Mesothelial cell of epicardium (in vitro differentiated cells): ENCODE results near the gene LRRC27. TPM values are rescaled to one million over a fixed set of nuclear protein-coding genes. Genes with fewer than 3 reads are reported as not detected.
A peak's percentile ranks its signal among the peaks of the same experiment; 100 is the strongest.

Experiments used
- DNase-seq, 2 experiments: peaks; one replicate each; pipeline ENCODE4 v3.0.0; 2021; ENCODE audit warnings: low spot score in 2 of 2; ENCODE audit not compliant: unreplicated experiment in 2 of 2
- H3K27ac Mint-ChIP-seq: 2 replicates; pipeline ENCODE4 v1.8.0; 2021; ENCODE audit warnings: mixed read lengths
- H3K27me3 Mint-ChIP-seq: 2 replicates; pipeline ENCODE4 v1.8.0; 2021; ENCODE audit warnings: low read depth, mixed read lengths
- H3K36me3 Mint-ChIP-seq: 2 replicates; pipeline ENCODE4 v1.8.0; 2021; ENCODE audit warnings: mixed read lengths
- H3K4me1 Mint-ChIP-seq: 2 replicates; pipeline ENCODE4 v1.8.0; 2021; ENCODE audit warnings: mixed read lengths
- H3K4me3 Mint-ChIP-seq: 2 replicates; pipeline ENCODE4 v1.8.0; 2021; ENCODE audit warnings: mild to moderate bottlenecking, moderate library complexity, mixed read lengths
- H3K9me3 Mint-ChIP-seq: 2 replicates; pipeline ENCODE4 v1.8.0; 2021; ENCODE audit warnings: mixed read lengths
- CTCF ChIP-seq: fragments of 200-600 bp; sonication (generic); IDR thresholded peaks from one replicate; pipeline ENCODE4 v1.5.0; 2021; ENCODE audit warnings: antibody characterized with exemption; ENCODE audit not compliant: unreplicated experiment
- total RNA-seq: library from RNA; stranded (reverse); gene quantifications from 3 replicates; pipeline ENCODE4 v1.2.1, GENCODE V29; 2021

LRRC27 gene
- 15.2 to 17.0 TPM (median 16.1 TPM) in 3 replicates for total RNA-seq

DNA sequence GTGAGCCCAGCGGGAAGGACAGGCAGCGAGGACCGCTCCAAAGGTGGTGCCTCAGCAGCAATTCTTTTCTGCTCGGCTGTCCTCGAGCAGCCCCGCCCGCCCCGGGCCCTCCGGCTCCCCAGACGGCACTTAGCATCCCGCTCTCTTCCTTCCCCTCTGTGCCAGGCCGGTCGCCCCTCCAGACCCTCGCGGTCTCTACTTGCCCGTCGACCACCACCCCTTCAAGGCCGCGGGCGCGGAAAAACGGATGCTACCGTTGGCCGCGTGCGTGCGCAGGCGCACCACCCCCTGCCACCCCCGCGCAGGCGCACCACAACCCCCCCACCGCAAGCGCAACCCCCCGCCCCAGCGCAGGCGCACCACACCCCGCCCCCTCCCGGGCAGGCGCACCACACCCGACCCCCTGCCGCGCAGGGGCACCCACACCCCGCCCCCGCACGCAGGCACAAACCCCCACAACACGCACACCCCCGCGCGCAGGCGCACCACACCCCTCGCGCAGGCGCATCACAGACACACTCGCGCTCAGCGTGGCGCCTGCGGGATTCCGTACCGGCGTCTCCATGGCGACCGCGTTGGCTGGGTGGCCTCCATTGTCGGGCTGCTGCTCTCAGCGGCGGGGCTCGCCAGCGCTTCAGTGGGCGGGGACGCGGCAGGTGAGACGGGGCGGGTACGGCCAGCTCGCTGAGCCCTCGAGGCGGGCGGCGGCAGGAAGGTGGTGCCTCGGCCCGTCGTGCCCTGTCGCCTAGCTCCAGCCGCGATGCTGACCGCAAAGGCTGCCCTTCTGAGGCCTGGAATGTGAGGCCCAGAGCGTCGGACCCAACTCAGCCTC, at the start of gene LRRC27:
Gene LRRC27, plus strand, starts transcription at position 593 of the 832 bp plus-strand sequence. CDS start 1,332 bp downstream, outside the sequence.
- H3K4me3 Mint-ChIP-seq = peak within 1 kb of the TSS; percentile 90
- peaks cover 4% of the 10 kb centered on the region for H3K36me3 Mint-ChIP-seq
- no peak for TF ChIP-seq CTCF
- DNase-seq = peak; percentile 100
- no peaks in the 10 kb centered on the region for H3K9me3 Mint-ChIP-seq
- H3K27me3 Mint-ChIP-seq = no peaks in the 10 kb centered on the region
- peaks cover 45% of the 10 kb centered on the region for H3K4me1 Mint-ChIP-seq
- H3K27ac Mint-ChIP-seq = peak within 1 kb of the TSS; percentile 93

GRCh38 chr10:132282667-132283603, 49.1 kb upstream of the LRRC27 start:
- DNase-seq = no peak
- Mint-ChIP-seq H3K4me1 (no peaks in the 10 kb centered on the region), H3K4me3 (no peak overlapping the region), H3K36me3 (no peaks in the 10 kb centered on the region), H3K9me3 (peaks cover 3% of the 10 kb centered on the region), H3K27me3 (peaks cover 71% of the 10 kb centered on the region), H3K27ac (no peak overlapping the region)
- TF ChIP-seq CTCF = no peak

DNA sequence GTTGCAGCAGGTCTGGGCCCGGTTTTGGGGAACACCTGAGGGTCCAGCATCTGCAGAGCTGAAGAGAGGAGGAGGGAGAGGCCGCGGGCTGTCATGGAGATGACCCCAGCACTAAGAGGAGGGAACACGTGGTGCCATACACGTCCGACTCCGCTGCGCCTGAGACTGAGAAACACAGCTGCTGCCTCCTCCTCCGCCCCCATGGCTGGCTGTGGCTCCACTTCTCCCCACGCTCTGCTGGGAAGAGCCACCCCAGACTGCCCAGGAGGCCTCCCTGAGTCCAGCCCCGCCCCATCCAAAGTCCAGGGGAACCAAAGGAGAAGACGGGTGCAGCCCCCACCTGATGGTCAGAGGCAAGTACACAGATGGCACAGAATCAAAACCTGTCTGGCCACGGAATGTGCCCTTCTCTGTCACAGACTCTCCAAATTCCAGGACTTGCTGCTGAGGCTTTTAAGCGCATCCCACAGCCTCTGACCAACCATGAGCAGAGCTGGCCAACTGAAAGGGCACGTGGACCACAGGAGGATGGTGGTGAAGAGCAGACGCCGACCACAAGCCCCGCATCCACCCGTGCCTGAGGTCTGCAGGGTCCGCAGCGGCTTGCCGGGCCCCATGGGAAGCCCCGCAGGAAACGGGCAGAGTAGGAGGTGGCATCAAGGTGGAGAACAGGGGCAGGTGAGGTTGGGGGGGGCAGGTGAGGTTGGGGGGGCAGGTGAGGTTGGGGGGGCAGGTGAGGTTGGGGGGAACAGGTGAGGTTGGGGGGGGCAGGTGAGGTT, 48.2 kb upstream of the LRRC27 start:
- Mint-ChIP-seq H3K36me3 (no peaks in the 10 kb centered on the region), H3K27me3 (peaks cover 70% of the 10 kb centered on the region), H3K9me3 (peaks cover 12% of the 10 kb centered on the region), H3K4me3 (no peak overlapping the region), H3K4me1 (no peaks in the 10 kb centered on the region), H3K27ac (no peak overlapping the region)
- TF ChIP-seq CTCF = no peak
- no peak for DNase-seq

- no peaks in the 10 kb centered on the region for H3K36me3 Mint-ChIP-seq
- peaks cover 57% of the 10 kb centered on the region for H3K27me3 Mint-ChIP-seq
- no peaks in the 10 kb centered on the region for H3K4me1 Mint-ChIP-seq
- TF ChIP-seq CTCF = no peak
- DNase-seq = no peak
- peaks cover 18% of the 10 kb centered on the region for H3K9me3 Mint-ChIP-seq
- H3K27ac Mint-ChIP-seq = no peak overlapping the region
- no peak overlapping the region for H3K4me3 Mint-ChIP-seq
Observed at GRCh38 chr10:132289439-132289838, 42.6 kb upstream of the LRRC27 start.

DNA sequence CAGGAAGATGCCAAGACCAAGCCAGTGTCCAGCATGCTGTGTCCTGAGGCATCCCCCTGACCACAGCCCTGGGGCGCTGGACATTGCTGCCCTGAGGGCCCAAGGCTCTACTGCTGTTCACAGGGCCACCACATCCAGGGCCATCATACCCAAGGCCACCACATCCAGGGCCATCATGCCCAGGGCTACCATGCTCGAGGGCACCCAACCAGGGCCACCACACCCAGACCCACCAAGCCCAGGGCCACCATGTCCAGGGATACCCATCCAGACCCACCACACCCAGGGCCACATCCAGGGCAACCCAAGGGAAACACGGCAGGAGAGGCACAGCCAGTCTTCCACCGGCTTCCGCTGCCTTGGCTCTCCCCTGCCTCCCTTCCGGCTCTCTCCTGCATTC, 41.4 kb upstream of the LRRC27 start:
- no peak for DNase-seq
- Mint-ChIP-seq H3K4me3 (no peak overlapping the region), H3K9me3 (peaks cover 18% of the 10 kb centered on the region), H3K36me3 (no peaks in the 10 kb centered on the region), H3K27ac (no peak overlapping the region), H3K27me3 (peaks cover 58% of the 10 kb centered on the region), H3K4me1 (no peaks in the 10 kb centered on the region)
- no peak for TF ChIP-seq CTCF
